OCI-LY7 (cell line): ENCODE measurements around the gene DGCR8. TPM values are rescaled to one million over a fixed set of nuclear protein-coding genes. Genes with fewer than 3 reads are reported as not detected.

Experiments used
- BruUV-seq: library from RNA; stranded (reverse); fragments of 400-500 nt; replicated peaks from 2 replicates; lab custom pipeline; 2021; lab: Mats Ljungman, UMichigan
- CTCF ChIA-PET: fragments of 300-600 bp; sonication (Branson Sonifier 250); formaldehyde crosslinking; loops from one replicate; lab custom pipeline; 2022; ENCODE audit warnings: antibody characterized with exemption; ENCODE audit not compliant: unreplicated experiment; lab: Charles Lee
- POLR2A ChIA-PET: fragments of 300-600 bp; sonication (Branson Sonifier 250); formaldehyde crosslinking; loops from one replicate; lab custom pipeline; 2022; ENCODE audit warnings: antibody characterized with exemption; lab: Charles Lee
- DNase-seq: peaks from one replicate; pipeline ENCODE4 v3.0.0-alpha.2; 2015; ENCODE audit warnings: low spot score
- H2AFZ ChIP-seq: fragments of 200-600 bp; sonication (generic), shearing (Covaris generic); 2 replicates; pipeline ENCODE4 v1.6.1; 2014; ENCODE audit warnings: mild to moderate bottlenecking, antibody characterized with exemption, low read length, moderate library complexity
- H3K27ac ChIP-seq: fragments of 200-600 bp; sonication (generic); 2 replicates; pipeline ENCODE4 v1.5.1; 2014; ENCODE audit warnings: mixed run types, low read depth, mild to moderate bottlenecking, moderate library complexity, low read length, inconsistent platforms; ENCODE audit not compliant: poor library complexity, severe bottlenecking
- H3K36me3 ChIP-seq: fragments of 200-600 bp; sonication (generic); 2 replicates; pipeline ENCODE4 v1.6.1; 2014; ENCODE audit warnings: mild to moderate bottlenecking, antibody characterized with exemption, low read length, moderate library complexity, mixed read lengths; ENCODE audit not compliant: insufficient read depth
- H3K4me1 ChIP-seq: fragments of 200-600 bp; sonication (generic); 2 replicates; pipeline ENCODE4 v1.5.1; 2014; ENCODE audit warnings: mild to moderate bottlenecking, low read length; ENCODE audit not compliant: insufficient read depth, poor library complexity, severe bottlenecking
- H3K4me2 ChIP-seq: fragments of 200-600 bp; sonication (generic); 2 replicates; pipeline ENCODE4 v1.6.1; 2014; ENCODE audit warnings: mild to moderate bottlenecking, low read length
- H3K4me3 ChIP-seq: fragments of 200-600 bp; sonication (generic); 2 replicates; pipeline ENCODE4 v1.5.1; 2014; ENCODE audit warnings: mild to moderate bottlenecking, low read depth, low read length; ENCODE audit not compliant: poor library complexity, severe bottlenecking
- H3K79me2 ChIP-seq: fragments of 200-600 bp; sonication (generic); 2 replicates; pipeline ENCODE4 v1.6.1; 2016; ENCODE audit warnings: low read depth, mild to moderate bottlenecking, low read length, moderate library complexity, mixed read lengths; ENCODE audit not compliant: insufficient read depth
- H3K9me2 ChIP-seq: fragments of 200-600 bp; sonication (generic); 2 replicates; pipeline ENCODE4 v1.6.1; 2016; ENCODE audit warnings: mild to moderate bottlenecking, low read length, mixed read lengths; ENCODE audit not compliant: insufficient read depth
- H3K9me3 ChIP-seq: fragments of 200-600 bp; sonication (generic); 2 replicates; pipeline ENCODE4 v1.6.1; 2014; ENCODE audit warnings: mild to moderate bottlenecking, mixed run types, low read length, mixed read lengths
- H4K20me1 ChIP-seq: fragments of 200-600 bp; sonication (generic); 2 replicates; pipeline ENCODE4 v1.6.1; 2014; ENCODE audit warnings: mild to moderate bottlenecking, antibody characterized with exemption, low read length, moderate library complexity, mixed read lengths; ENCODE audit not compliant: insufficient read depth
- EZH2phosphoT487 ChIP-seq: fragments of 200-600 bp; sonication (generic); IDR thresholded peaks from 2 replicates; pipeline ENCODE4 v1.6.1; 2018; ENCODE audit warnings: low read depth, borderline replicate concordance, mild to moderate bottlenecking, mixed run types, antibody characterized with exemption, low read length, moderate library complexity, mixed read lengths
- intact Hi-C: fragments of 100-400 bp; cut with micrococcal nuclease; formaldehyde crosslinking; loops from one replicate; pipeline ENCODE4 v1.10.0; 2022; ENCODE audit not compliant: unreplicated experiment
- total RNA-seq, 2 experiments: library from RNA; depleted of rRNA in 1 of 2; stranded (reverse); fragments of >200 nt in 1 of 2; shearing (Covaris generic) in 1 of 2; gene quantifications; 2 replicates each; pipeline ENCODE4 v1.2.3, GENCODE V29; 2014 to 2022
- TF ChIP-seq, protein P1 (sequence below): fragments of 200-600 bp; sonication (generic); conservative IDR thresholded peaks from 2 replicates; pipeline ENCODE4 v1.5.1; 2014; ENCODE audit warnings: mild to moderate bottlenecking, antibody characterized with exemption, low read length, moderate library complexity, mixed read lengths

DGCR8 gene
- total RNA-seq, 2 experiments from 2014 or later = 49.5 to 68.2 TPM

DNA sequence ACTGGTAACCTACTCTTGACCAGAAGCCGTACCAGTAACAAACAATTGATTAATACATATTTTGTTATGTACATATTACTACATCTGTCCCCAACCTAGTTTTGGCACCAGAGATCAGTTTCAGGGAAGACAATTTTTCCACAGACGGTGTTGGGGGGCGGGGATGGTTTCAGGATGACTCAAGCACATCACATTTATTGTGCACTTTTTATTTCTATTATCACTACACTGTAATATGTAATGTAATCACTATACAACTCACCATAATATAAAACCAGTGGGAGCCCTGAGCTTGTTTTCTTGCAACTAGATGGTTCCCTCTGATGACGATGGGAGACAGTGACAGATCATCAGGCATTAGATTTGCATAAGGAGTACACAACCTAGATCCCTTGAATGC, 15.5 kb downstream of the DGCR8 start:
- Histone ChIP-seq H2AFZ (no peak overlapping the region), H4K20me1 (no peaks in the 10 kb centered on the region), H3K4me2 (no peak overlapping the region), H3K4me1 (no peaks in the 10 kb centered on the region), H3K27ac (no peak overlapping the region), H3K9me3 (peaks cover 10% of the 10 kb centered on the region; the same call in 1 of the 2 replicates), H3K79me2 (no peaks in the 10 kb centered on the region), H3K9me2 (no peaks in the 10 kb centered on the region), H3K4me3 (no peak overlapping the region), H3K36me3 (peaks cover 95% of the 10 kb centered on the region)
- TF ChIP-seq, protein P1, sequence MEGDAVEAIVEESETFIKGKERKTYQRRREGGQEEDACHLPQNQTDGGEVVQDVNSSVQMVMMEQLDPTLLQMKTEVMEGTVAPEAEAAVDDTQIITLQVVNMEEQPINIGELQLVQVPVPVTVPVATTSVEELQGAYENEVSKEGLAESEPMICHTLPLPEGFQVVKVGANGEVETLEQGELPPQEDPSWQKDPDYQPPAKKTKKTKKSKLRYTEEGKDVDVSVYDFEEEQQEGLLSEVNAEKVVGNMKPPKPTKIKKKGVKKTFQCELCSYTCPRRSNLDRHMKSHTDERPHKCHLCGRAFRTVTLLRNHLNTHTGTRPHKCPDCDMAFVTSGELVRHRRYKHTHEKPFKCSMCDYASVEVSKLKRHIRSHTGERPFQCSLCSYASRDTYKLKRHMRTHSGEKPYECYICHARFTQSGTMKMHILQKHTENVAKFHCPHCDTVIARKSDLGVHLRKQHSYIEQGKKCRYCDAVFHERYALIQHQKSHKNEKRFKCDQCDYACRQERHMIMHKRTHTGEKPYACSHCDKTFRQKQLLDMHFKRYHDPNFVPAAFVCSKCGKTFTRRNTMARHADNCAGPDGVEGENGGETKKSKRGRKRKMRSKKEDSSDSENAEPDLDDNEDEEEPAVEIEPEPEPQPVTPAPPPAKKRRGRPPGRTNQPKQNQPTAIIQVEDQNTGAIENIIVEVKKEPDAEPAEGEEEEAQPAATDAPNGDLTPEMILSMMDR = no peak
- TF ChIP-seq EZH2phosphoT487 = no peak
- BruUV-seq = no TSS peak
- POLR2A ChIA-PET = no interaction called here
- DNase-seq = no peak
- CTCF ChIA-PET = no interaction called here
- intact Hi-C loops = no loop called here

DNA sequence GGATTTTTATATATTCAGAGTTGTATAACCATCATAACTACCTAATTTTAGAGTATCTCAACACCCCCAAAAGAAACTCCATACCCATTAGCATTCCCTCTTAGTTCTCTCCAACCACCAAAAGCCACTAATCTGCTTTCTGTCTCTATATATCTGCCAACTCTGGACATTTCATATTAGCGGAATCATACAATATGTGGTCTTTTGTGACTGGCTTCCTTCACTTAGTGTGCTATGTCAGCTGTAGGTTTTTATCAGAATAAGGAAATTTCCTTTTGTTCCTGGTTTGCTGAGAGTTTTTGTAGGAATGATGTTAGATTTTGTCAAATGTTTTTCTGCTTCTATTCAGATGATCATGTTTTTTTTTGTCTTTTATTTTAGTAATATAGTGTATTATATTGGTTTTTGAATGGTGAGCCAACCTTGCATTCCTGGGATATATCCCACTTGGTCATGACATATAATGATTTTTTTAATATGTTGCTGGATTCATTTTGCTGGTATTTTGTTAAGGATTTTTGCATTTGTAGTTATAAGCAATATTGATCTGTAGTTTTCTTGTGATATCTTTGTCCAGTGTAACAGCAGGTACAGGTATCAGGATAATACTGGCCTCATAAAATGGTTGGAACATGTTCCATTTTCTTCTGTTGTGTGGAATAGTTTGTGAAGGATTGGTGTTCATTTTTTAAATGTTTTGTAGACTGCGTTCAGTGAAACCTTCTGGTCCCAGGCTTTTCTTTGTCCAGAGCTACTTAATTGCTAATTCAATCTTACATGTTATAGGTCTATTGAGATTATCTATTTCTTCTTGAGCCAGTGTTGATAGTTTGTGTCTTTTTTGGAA, 16.8 kb downstream of the DGCR8 start:
- Histone ChIP-seq H3K4me3 (no peak overlapping the region), H3K36me3 (peaks cover 95% of the 10 kb centered on the region), H3K9me3 (peaks cover 10% of the 10 kb centered on the region; the same call in 1 of the 2 replicates), H3K4me1 (no peaks in the 10 kb centered on the region), H2AFZ (no peak overlapping the region), H3K27ac (no peak overlapping the region), H3K4me2 (no peak overlapping the region), H3K9me2 (no peaks in the 10 kb centered on the region), H3K79me2 (no peaks in the 10 kb centered on the region), H4K20me1 (no peaks in the 10 kb centered on the region)
- POLR2A ChIA-PET = no interaction called here
- BruUV-seq = no TSS peak
- CTCF ChIA-PET = no interaction called here
- no peak for DNase-seq
- intact Hi-C loops = no loop called here
- no peak for TF ChIP-seq EZH2phosphoT487
- TF ChIP-seq, protein P1 = no peak

DNA sequence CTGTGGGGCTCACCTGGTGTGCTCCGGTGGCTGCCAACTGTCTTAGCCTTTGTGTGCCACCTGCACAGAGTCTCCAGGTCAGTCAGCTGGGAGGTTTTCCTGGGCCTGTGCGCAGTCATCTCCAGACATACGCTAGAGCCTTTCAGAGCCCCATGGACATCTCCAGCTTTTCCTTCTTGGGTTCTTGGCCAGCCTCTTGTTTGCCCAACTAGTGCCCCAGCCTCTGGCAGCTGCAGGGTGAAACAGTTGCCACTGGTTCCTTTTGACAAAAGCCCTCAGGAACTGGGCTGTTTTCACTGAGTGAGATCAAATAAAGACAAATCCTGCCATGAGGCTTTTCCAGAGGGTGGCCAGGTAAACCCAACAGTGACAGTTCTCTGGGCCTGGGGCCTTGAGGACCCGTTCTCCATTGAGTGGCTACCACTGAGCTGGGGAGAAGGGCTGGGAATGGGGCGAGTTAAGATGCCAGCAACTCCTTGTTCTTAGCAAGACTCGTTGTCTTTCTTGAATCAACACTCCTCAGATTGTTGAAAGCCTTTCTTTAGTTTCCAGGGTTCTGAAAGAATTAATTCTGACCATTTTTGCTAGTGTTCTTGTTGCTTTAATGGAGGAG, 19.2 kb downstream of the DGCR8 start:
- CTCF ChIA-PET = no interaction called here
- no peaks in the 10 kb centered on the region for H3K4me1 ChIP-seq
- POLR2A ChIA-PET = interaction anchor here (0.6 kb wide), 1 partner anchor 30 kb away, joined by 4 read pairs; no protein-coding TSS in a partner anchor
- BruUV-seq = no TSS peak
- H3K4me3 ChIP-seq = no peak overlapping the region
- no peaks in the 10 kb centered on the region for H3K79me2 ChIP-seq
- H3K27ac ChIP-seq = no peak overlapping the region
- TF ChIP-seq, protein P1 = no peak
- TF ChIP-seq EZH2phosphoT487 = no peak
- intact Hi-C loops = no loop called here
- H3K4me2 ChIP-seq = no peak overlapping the region
- no peak overlapping the region for H2AFZ ChIP-seq
- peaks cover 10% of the 10 kb centered on the region; the same call in 1 of the 2 replicates for H3K9me3 ChIP-seq
- no peak for DNase-seq
- peaks cover 88% of the 10 kb centered on the region for H3K36me3 ChIP-seq
- H3K9me2 ChIP-seq = no peaks in the 10 kb centered on the region
- H4K20me1 ChIP-seq = no peaks in the 10 kb centered on the region
